GM12892 (cell line): ENCODE data around the gene SORCS1.

Source experiments
- DNase-seq: peaks from one replicate; pipeline ENCODE4 v3.0.0; 2011; ENCODE audit not compliant: insufficient read length
- FAIRE-seq: peaks from 2 replicates; lab custom pipeline; 2011; peaks lifted over from hg19 to GRCh38; lab: Jason Lieb, UNC
- POLR2A ChIP-seq: IDR thresholded peaks from 2 replicates; pipeline ENCODE4 v1.6.1; 2011; ENCODE audit warnings: low read depth, low read length, control low read depth
- POLR2AphosphoS5 ChIP-seq: IDR thresholded peaks from 2 replicates; pipeline ENCODE4 v1.6.1; 2011; ENCODE audit warnings: low read depth, low read length, control low read depth
- TAF1 ChIP-seq: IDR thresholded peaks from 2 replicates; pipeline ENCODE4 v1.6.1; 2011; ENCODE audit warnings: low read depth, mild to moderate bottlenecking, control low read depth, low read length, borderline replicate concordance

Gene SORCS1

DNA sequence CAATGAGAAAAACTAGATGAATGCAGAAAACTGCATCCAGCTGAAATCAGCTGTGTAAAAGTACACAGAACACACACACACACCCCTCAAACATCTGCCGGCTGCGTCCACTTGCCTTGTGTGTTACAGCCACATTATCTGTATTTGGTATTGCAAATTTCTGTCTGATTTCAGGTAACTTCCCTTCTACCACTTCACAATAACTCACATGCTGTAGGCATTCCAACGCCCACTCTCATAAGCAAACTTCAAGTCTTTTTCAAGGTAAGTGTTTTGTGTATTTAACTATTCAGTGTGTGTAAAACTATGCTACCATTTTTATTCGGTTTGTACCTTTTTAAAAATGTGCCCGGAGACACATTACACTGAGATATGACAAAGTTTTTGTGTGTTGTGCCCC lies 594.2 kb downstream of the SORCS1 start:
- no peak for TF ChIP-seq POLR2A
- TF ChIP-seq TAF1 = no peak
- no peak for TF ChIP-seq POLR2AphosphoS5
- FAIRE-seq (no peak), DNase-seq (no peak)

DNA sequence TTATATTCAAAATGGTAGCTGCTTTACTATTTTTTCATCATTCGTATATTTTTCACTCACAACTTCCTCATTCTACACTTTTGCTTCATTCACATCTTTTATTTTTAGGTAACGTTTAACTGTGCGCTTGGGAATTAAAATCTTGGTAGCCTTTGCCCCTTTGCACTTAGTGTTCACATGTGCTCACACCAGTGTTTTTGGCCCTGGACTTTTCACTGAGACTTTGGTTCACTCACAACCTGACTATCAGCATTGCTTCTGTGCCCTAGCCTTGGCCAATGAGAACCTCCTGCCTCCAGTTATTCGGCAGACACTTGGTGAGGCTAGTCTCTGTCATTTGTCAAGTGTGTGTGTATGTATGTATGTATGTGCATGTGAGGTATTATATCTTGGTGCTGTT lies 596.9 kb downstream of the SORCS1 start:
- TF ChIP-seq POLR2A (no peak), TAF1 (no peak), POLR2AphosphoS5 (no peak)
- FAIRE-seq = no peak
- no peak for DNase-seq

DNA sequence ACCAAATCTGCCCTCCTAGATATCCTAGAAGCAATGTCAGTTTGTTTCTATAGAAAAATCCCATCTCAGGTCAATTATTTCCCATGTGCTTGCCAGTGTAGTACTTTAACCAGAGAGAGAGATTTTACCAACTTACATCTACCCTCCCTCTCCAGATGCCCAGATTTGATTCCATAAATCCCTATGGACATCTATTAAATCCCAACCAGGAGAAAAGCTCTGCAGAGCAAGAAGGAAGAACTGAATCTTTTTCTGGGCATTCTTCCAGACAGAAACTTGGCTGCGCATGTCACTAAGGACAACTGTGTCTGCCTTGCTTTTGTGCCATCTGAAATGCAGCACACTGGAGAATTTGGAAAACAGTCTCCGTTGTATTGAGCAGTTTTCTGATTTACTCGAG lies 597.6 kb downstream of the SORCS1 start:
- no peak for TF ChIP-seq TAF1
- TF ChIP-seq POLR2AphosphoS5 = no peak
- TF ChIP-seq POLR2A = no peak
- FAIRE-seq = no peak
- DNase-seq = no peak

DNA sequence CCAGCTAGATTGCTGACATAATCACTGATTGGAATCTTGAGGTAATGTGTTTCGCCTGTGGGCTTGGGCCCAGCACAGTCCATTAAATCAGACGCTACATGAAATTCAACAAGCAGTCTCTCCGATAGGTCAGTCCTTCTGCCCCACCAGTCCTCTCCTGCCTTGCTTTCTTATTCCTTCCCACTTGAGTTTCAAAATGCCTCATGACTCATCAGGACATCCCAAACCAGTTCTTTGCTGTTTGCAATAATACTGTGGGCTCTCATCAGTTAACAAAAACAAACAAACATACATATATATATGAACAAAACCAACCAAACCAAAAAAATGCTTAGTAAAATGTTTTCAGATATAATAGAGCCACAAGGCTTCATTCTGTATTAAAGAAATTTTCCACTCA lies 599.0 kb downstream of the SORCS1 start:
- DNase-seq (no peak), FAIRE-seq (no peak)
- TF ChIP-seq POLR2AphosphoS5 (no peak), TAF1 (no peak), POLR2A (no peak)

DNA sequence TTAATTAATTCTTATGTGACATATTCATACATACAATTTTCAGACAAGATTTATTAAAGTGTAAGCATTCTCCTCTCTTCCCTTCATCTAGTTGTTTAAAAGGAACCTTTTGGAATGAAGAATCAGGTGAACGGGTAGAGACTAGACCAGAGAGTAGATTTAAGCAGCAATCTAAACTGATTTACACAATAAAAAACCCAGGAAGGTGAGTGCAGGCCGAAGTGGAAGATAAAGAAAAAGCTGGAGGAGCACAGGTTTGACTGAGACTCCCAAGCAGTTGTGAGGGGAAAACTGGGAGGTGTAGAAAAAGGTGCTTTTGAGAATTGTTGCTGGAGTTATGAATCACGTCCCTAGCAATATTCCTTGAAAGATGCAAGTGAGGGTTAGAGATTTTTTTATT lies 601.1 kb downstream of the SORCS1 start:
- TF ChIP-seq TAF1 = no peak
- TF ChIP-seq POLR2A = no peak
- no peak for TF ChIP-seq POLR2AphosphoS5
- FAIRE-seq (no peak), DNase-seq (no peak)

DNA sequence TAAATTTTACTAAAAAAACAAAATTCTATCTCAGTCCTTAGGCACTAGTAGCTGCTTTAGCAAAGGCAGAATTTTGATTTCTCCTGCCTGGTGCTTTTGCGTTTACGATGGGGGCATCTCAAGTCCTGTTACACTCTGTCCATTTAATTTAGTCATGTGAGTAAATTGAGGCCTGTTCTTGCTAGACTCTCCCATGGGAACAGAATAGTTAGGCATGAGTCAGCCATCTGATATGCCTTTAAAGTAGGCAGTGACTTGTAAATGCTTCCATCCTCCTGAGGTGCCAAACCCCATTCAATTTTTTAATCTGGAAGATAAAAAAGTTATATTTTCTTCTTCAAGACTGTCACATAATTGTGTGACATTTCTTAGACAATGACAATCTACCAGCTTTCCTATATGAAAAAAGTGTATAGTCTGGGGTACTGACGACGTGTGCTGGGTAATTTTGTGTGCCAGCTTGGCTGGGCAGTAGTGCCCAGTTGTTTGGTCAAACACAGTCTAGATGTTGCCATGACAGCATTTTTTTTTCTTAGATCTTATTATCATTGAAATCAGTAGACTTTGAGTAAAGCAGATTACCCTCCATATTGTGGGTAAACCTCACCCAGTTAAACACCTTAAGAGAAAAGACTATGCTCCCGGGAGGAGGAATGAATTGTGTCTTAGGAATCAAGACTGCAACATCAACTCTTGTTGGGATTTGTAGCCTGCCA lies 603.4 kb downstream of the SORCS1 start:
- FAIRE-seq (no peak), DNase-seq (no peak)
- no peak for TF ChIP-seq POLR2A
- no peak for TF ChIP-seq TAF1
- no peak for TF ChIP-seq POLR2AphosphoS5

DNA sequence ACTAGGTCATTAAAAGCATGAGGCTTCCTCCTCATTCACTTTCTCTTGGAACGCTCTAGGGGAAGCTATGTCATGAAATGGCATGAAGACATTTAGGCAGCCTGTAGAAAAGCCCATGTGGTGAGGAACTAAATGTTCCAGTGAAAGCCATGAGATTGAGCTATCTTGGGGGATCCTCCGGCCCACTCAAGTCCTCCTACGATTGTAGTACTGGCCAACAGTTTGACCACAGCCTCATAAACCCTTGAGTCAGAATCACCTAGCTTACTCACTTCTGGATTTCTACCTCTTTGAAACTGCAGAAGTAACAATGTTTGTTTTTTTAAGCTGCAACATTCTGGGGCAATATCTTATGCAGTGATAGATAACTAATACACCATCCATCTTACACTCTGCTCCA lies 605.1 kb downstream of the SORCS1 start:
- no peak for TF ChIP-seq POLR2AphosphoS5
- TF ChIP-seq TAF1 = no peak
- no peak for TF ChIP-seq POLR2A
- no peak for DNase-seq
- FAIRE-seq = no peak

DNA sequence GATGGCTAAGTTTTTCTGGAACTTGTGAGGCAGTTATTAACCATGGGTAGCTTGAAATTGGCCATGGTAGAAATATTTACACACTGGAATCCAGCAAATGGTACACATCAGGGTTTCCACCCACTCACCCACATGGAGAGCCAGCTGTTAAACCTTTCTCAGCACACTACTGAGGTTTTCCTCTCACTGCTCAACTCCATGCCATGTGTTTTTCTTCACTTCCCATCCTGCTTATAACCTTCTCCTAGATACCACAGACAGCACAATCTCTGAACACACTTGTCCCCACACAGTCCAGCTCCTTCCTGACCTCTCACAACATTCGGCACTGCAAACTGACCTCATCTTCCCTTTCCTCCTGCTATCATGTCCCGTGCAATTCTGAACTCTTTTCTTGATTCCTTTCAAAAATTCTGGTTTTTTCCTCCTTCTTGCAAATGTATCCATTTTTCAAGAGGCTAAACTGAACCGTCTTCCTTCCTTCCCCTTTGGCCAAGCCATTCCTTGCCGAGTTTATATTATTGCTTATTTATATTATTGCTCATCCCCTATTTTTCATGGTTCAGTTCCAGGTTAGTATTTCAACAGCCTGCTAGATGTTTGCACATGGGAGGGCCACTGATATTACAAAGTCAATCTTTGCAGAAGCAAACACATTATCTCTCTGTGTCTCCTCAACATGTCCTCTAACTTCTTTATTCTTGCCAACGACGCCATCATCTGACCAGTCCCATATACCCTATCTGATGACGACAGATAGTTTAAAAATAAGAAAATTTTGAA lies 606.4 kb downstream of the SORCS1 start:
- TF ChIP-seq POLR2A = no peak
- no peak for TF ChIP-seq POLR2AphosphoS5
- TF ChIP-seq TAF1 = no peak
- DNase-seq = no peak
- FAIRE-seq = no peak

DNA sequence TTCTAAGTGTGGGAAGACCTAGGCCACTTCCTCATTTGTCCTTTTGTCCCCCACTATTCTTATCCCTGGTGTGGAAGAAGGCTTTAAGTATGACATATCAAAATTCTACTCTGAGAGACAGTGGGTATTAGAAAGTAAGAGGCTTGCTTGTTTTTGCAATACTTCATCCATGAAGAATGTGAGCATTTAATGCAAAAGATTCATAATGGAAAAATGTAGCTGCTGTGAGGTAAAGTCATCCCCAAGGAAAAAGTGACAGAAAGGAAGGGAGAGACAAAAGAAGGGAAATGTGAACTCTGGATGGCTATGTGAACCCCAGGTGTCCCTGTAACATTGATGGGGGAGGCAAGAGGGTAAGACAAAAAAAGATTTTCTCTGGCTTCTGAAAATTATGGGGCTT lies 607.5 kb downstream of the SORCS1 start:
- FAIRE-seq (no peak), DNase-seq (no peak)
- TF ChIP-seq POLR2A (no peak), POLR2AphosphoS5 (no peak), TAF1 (no peak)

DNA sequence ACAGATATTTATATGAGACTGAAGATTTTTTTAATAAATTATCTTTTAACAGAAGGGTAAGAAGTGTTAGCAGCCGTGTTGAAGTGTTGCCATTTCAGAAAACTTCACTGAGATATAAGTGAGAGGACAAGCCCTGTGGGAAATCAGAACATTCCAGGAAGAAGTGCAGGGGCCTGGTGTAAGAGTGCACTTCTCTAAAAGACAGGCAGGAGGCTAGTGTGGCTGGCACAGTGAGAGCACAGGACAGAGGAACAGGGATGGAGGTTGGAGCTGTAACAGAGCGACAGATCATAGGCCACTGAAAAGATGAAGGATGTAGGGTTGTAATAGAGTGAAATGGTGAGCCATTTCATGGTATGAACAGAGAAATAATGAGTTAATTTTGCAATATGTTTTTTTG lies 608.9 kb downstream of the SORCS1 start:
- FAIRE-seq (no peak), DNase-seq (no peak)
- TF ChIP-seq POLR2AphosphoS5 (no peak), TAF1 (no peak), POLR2A (no peak)

DNA sequence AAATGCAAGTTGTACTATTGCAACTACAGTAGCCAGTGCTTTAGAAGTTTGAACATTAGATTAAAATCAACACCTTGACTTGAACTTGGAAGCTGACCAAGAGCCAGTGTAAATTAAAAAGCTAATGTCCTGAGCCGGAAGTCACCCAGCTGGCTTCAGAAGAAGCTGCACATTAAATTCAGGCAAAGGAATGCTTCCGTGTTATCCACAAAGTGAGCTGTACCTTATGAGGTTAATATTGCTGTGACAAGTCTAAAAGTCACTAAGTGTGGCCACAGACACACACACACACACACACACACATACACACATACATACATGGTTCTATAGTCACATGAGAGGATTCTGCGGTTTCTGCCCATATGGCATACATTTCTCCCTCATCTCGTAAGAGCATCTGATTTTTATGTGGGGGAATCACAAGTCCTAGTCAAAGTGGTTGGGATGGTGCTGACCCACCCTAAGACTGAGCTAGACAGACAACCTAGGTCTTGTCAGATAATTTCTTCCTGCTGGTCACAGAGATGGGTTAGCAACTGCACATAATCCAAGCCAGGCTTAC lies 612.9 kb downstream of the SORCS1 start:
- DNase-seq (no peak), FAIRE-seq (no peak)
- TF ChIP-seq TAF1 = no peak
- no peak for TF ChIP-seq POLR2AphosphoS5
- TF ChIP-seq POLR2A = no peak

DNA sequence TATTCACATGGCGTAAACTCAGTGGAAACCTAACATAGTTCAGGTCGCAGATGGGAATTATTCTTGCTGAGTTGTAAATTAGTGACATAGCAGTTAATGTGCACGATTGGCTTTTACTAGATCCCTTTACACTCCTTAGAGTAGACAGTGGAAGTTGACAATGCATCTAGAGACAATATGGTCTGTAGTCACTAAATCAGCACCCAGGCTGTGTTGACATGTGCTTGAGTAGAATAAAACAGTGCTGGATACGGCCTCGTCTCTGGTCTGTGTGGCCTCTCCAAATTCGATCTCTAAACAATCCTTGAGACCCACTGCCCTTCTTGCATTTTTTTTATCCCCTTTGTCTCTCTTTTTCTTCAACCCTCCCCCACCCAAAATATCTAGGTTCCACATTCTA lies 615.7 kb downstream of the SORCS1 start:
- no peak for FAIRE-seq
- DNase-seq = no peak
- TF ChIP-seq POLR2AphosphoS5 (no peak), TAF1 (no peak), POLR2A (no peak)
